MM.1S (cell line): Measurements from ENCODE around the gene RIPOR3.
"Not testable (repeated sequence)": the region's sequence is repeated elsewhere in the genome, so short reads cannot be mapped to it uniquely, and the experiment has no call there.

Source experiments
- DNase-seq: peaks from one replicate; pipeline ENCODE4 v3.0.0-alpha.2; 2015
- H2AFZ ChIP-seq: fragments of 300-600 bp; sonication (generic); 2 replicates; pipeline ENCODE4 v1.6.0; 2016; ENCODE audit warnings: antibody characterized with exemption, low read length
- H3F3A ChIP-seq: fragments of 300-600 bp; sonication (generic); 2 replicates; pipeline ENCODE4 v1.6.1; 2016; ENCODE audit warnings: mild to moderate bottlenecking, antibody characterized with exemption, low read length, moderate library complexity, mixed read lengths; ENCODE audit not compliant: insufficient read depth
- H3K27ac ChIP-seq: fragments of 300-600 bp; sonication (generic); 2 replicates; pipeline ENCODE4 v1.5.1; 2016; ENCODE audit warnings: mild to moderate bottlenecking, low read length
- H3K27me3 ChIP-seq: fragments of 300-600 bp; sonication (generic); replicated peaks from 2 replicates; pipeline ENCODE4 v1.6.0; 2016; ENCODE audit warnings: low read length; ENCODE audit not compliant: insufficient read depth
- H3K36me3 ChIP-seq: fragments of 300-600 bp; sonication (generic); replicated peaks from 2 replicates; pipeline ENCODE4 v1.6.1; 2016; ENCODE audit warnings: mild to moderate bottlenecking, low read length, mixed read lengths; ENCODE audit not compliant: insufficient read depth
- H3K4me1 ChIP-seq: fragments of 300-600 bp; sonication (generic); 2 replicates; pipeline ENCODE4 v1.6.1; 2016; ENCODE audit warnings: low read length, mixed read lengths
- H3K4me2 ChIP-seq: fragments of 300-600 bp; sonication (generic); 2 replicates; pipeline ENCODE4 v1.6.0; 2016; ENCODE audit warnings: low read depth, low read length
- H3K4me3 ChIP-seq: fragments of 300-600 bp; sonication (generic); 2 replicates; pipeline ENCODE4 v1.5.1; 2016; ENCODE audit warnings: low read length, mixed read lengths
- H3K79me2 ChIP-seq: fragments of 300-600 bp; sonication (generic); 2 replicates; pipeline ENCODE4 v1.6.1; 2016; ENCODE audit warnings: mixed run types, low read length, mixed read lengths
- H3K9ac ChIP-seq: fragments of 300-600 bp; sonication (generic); 2 replicates; pipeline ENCODE4 v1.6.1; 2016; ENCODE audit warnings: low read length, mixed read lengths
- H3K9me2 ChIP-seq: fragments of 300-600 bp; sonication (generic); replicated peaks from 2 replicates; pipeline ENCODE4 v1.6.1; 2016; ENCODE audit warnings: mild to moderate bottlenecking, low read length, mixed read lengths; ENCODE audit not compliant: insufficient read depth
- H3K9me3 ChIP-seq: fragments of 300-600 bp; sonication (generic); replicated peaks from 2 replicates; pipeline ENCODE4 v1.6.1; 2016; ENCODE audit warnings: mild to moderate bottlenecking, low read length, mixed read lengths; ENCODE audit not compliant: insufficient read depth
- H4K20me1 ChIP-seq: fragments of 300-600 bp; sonication (generic); 2 replicates; pipeline ENCODE4 v1.6.1; 2016; ENCODE audit warnings: mild to moderate bottlenecking, low read length, moderate library complexity, mixed read lengths; ENCODE audit not compliant: insufficient read depth
- EZH2 ChIP-seq: fragments of 300-600 bp; sonication (generic); optimal IDR thresholded peaks from 2 replicates; pipeline ENCODE3; 2017; ENCODE audit warnings: low read depth, mild to moderate bottlenecking, antibody characterized with exemption, low read length, mixed read lengths
- EZH2phosphoT487 ChIP-seq: fragments of 300-600 bp; sonication (generic); IDR thresholded peaks from 2 replicates; pipeline ENCODE4 v1.6.1; 2018; ENCODE audit warnings: antibody characterized with exemption, low read length
- TF ChIP-seq, protein P1 (sequence below): fragments of 300-600 bp; sonication (generic); IDR thresholded peaks from 2 replicates; pipeline ENCODE4 v1.5.1; 2016; ENCODE audit warnings: antibody characterized with exemption, low read length, mixed read lengths

RIPOR3 gene

DNA sequence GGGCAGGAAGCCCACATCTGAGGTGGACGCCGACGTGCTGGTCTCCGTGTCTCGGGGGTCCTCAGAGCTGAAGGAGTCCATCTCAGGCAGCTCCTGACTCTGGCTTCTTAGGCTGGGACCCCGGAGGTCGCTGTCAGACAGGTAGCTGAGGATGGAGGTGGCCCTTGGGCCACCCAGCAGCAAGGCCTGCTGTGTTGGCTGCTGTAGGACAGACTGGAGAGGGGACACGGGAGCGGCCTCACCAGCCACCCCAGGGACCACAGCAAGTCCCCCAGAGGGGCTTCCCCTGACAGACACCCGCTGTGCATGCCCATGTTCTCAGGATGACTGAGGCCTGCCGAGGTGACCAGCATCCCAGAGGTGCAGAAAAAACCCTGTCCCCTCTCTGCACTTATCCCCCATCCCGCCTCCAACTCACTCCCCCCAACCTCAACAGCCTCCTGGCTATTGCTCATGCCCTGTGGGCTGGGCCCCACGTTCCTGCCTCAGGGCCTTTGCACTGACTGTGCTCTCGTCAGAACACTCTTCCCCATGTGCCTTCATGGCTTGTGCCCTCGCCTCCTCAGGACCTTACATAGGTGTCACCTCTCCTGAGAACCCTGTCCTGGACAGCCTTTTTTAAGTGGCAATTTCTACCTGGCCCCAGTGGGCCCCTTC is 88.8 kb downstream of the RIPOR3 start:
- Histone ChIP-seq H3K9ac (no peak overlapping the region), H3K36me3 (no peaks in the 10 kb centered on the region), H3K4me1 (0 out of 2 replicates have a peak, but pooled peaks cover 8% of the 10 kb centered on the region), H2AFZ (no peak overlapping the region), H3K9me3 (no peaks in the 10 kb centered on the region), H3K4me3 (no peak overlapping the region), H3F3A (no peaks in the 10 kb centered on the region), H3K27me3 (no peaks in the 10 kb centered on the region), H4K20me1 (no peaks in the 10 kb centered on the region), H3K27ac (no peak overlapping the region), H3K9me2 (no peaks in the 10 kb centered on the region), H3K4me2 (no peak overlapping the region), H3K79me2 (no peaks in the 10 kb centered on the region)
- no peak for TF ChIP-seq EZH2
- TF ChIP-seq EZH2phosphoT487, result no peak
- TF ChIP-seq, protein P1, sequence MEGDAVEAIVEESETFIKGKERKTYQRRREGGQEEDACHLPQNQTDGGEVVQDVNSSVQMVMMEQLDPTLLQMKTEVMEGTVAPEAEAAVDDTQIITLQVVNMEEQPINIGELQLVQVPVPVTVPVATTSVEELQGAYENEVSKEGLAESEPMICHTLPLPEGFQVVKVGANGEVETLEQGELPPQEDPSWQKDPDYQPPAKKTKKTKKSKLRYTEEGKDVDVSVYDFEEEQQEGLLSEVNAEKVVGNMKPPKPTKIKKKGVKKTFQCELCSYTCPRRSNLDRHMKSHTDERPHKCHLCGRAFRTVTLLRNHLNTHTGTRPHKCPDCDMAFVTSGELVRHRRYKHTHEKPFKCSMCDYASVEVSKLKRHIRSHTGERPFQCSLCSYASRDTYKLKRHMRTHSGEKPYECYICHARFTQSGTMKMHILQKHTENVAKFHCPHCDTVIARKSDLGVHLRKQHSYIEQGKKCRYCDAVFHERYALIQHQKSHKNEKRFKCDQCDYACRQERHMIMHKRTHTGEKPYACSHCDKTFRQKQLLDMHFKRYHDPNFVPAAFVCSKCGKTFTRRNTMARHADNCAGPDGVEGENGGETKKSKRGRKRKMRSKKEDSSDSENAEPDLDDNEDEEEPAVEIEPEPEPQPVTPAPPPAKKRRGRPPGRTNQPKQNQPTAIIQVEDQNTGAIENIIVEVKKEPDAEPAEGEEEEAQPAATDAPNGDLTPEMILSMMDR, result no peak
- DNase-seq, result no peak

DNA sequence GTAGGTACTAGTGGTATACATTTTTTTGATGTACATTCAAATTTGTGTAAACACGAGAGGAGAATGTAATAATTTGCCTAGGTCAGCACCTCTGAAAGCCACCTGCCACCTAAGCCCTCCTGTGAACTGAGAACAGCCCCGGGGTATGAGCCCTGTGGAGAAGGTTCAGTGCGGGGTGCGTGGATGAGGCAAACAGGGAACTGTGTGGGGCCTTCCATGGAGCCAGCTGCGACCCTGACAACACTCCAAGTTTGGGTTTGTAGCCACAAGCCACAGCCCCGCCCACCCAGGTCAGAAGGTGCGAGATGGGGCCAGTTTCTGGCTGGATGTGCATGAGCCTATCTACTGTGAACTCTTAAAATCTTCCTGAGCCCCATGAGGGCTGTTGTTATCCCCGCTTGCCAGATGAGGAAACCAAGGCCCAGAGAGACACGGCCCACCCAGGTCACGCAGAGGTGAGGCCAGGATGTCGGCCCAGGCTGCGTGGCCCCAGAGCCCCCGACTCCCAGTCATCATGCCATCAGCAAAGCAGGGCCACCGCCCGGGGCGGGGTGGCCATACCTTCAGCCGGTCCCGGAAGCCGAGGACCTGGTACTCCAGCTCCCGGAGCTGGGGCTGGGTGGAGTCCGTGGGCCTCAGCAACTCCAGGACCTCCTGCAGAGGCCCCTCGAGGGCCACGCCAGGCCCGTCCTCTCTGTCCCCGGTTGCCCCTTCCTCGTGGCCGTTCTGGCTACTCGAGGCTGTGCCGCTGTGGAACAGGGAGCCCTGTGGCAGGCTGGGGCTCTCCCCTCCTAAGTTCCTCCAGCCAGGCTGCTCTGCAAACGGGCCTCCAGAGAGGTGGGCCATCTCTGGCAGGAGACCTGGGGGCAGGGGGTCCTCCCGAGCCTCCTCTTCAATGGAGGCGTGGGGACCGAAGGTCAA is 89.6 kb downstream of the RIPOR3 start:
- H3K79me2 ChIP-seq, result no peaks in the 10 kb centered on the region
- DNase-seq, result peak; percentile 21
- no peak overlapping the region for H3K27ac ChIP-seq

DNA sequence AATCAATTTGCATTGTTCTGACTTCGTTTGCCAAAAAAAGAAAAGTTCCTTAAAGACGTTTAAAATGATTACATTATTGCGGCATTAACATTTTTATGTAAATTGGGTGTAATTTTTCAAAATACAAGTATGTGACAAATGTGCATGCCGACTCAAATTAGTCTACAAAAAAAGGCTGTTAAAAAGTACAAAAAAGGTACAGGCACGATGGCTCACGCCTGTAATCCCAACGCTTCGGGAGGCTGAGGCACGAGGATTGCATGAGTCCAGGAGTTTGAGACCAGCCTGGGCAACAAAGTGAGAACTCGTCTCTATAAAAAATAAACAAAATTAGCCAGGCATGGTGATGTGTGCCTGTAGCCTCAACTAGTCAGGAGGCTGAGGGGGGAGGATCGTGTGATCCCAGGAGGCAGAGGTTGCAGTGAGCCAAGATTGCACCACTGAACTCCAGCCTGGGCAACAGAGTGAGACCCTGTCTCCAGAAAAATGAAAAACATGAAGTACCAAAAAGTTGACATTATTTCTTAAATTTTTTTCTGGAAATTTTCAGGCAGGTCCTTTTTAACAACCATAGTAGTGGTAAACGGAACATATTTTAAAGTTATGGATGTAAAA is 91.0 kb downstream of the RIPOR3 start:
- Histone ChIP-seq H3K4me1 (0 out of 2 replicates have a peak, but pooled peaks cover 8% of the 10 kb centered on the region), H3K9me3 (no peaks in the 10 kb centered on the region), H4K20me1 (no peaks in the 10 kb centered on the region), H3K36me3 (no peaks in the 10 kb centered on the region), H3K79me2 (no peaks in the 10 kb centered on the region), H3K27ac (no peak overlapping the region), H3K4me2 (no peak overlapping the region), H3F3A (no peaks in the 10 kb centered on the region), H2AFZ (no peak overlapping the region), H3K9me2 (no peaks in the 10 kb centered on the region), H3K27me3 (peaks cover 5% of the 10 kb centered on the region; the same call in 1 of the 2 replicates), H3K9ac (no peak overlapping the region), H3K4me3 (no peak overlapping the region)
- TF ChIP-seq EZH2phosphoT487, result no peak
- no peak for TF ChIP-seq EZH2
- TF ChIP-seq, protein P1, result no peak
- DNase-seq, result no peak

More for the DNA sequence above, 89.6 kb downstream of the RIPOR3 start:
- Histone ChIP-seq H4K20me1 (no peaks in the 10 kb centered on the region), H3K4me3 (no peak overlapping the region), H2AFZ (no peak overlapping the region), H3K4me1 (0 out of 2 replicates have a peak, but pooled peaks cover 8% of the 10 kb centered on the region), H3K27me3 (no peaks in the 10 kb centered on the region), H3K9ac (no peak overlapping the region), H3K36me3 (no peaks in the 10 kb centered on the region), H3F3A (no peaks in the 10 kb centered on the region), H3K9me3 (no peaks in the 10 kb centered on the region), H3K9me2 (no peaks in the 10 kb centered on the region), H3K4me2 (no peak overlapping the region)
- no peak for TF ChIP-seq EZH2phosphoT487
- TF ChIP-seq, protein P1, result no peak
- no peak for TF ChIP-seq EZH2

DNA sequence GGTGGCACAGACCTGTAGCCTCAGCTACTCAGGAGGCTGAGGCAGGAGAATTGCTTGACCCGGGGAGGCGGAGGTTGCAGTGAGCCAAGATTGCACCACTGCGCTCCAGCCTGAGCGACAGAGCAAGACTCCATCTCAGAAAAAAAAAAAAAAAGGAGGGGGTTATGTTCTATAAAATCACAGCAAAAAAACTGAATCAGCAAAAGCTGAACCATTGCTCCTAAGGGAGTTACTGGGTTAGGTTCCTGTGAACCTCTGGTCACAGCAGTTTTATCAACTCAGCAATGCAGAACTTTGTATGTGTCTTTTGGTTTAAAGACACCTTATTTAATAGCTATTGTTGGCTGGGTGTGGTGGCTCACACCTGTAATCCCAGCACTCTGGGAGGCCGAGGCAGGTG is 92.6 kb downstream of the RIPOR3 start:
- not testable (repeated sequence) for H3K9me3 ChIP-seq, H3K27ac ChIP-seq, H3K4me3 ChIP-seq, H3K9ac ChIP-seq, H3K4me2 ChIP-seq, H3K36me3 ChIP-seq, H3K4me1 ChIP-seq, H4K20me1 ChIP-seq, H3F3A ChIP-seq, H3K9me2 ChIP-seq, H2AFZ ChIP-seq, H3K27me3 ChIP-seq, H3K79me2 ChIP-seq, DNase-seq
